ENCODE data around the gene YBX2.
A peak's percentile ranks its signal among the peaks of the same experiment; 100 is the strongest.

Gene YBX2

DNA sequence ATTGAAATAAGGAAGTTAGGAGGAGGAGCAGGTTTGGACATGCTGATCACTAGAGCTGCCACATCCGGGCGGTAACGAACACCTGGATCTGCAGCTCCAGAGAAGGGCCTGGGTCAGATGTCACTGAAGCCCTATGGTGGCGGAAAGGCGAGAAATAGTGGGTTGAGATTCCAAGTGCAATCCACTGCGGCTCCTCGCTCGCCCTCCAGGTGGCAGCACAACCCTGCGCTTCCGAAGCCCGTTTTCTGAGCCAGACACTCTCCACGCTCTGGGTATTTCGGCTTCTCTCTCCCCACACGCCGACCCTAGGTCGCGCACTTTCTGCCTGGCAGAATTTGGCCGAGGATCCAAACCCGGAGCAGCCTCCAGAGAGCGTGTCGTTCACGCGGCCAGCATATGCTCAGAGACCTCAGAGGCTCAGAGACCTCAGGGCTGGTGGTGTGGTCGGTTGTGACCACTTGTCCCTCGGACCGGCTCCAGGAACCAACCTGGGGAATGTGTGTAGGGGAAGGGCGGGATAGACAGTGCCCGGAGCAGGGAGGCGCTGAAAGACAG, 13.8 kb downstream of the YBX2 start:
- peak overlapping the region; percentile 20 to 56 for H3K4me3 ChIP-seq (ENCODE audit: low read depth in 1 of 2, low read length in 1 of 2)

DNA sequence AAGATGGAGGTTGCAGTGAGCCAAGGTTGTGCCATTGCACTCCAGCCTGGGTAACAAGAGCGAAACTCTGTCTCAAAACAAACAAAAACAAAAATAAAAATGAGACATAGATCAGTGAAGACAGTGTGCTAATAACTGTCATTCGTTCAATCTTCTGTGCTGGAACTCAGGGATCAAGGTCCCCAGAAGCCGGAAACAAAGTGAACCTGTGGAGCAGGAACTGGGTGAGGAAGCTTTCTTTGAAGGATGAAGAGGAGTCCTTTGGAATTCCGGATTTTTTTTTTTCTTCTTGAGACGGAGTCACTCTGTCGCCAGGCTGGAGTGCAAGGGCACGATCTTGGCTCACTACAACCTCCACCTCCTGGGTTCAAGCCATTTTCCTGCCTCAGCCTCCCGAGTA, 15.0 kb downstream of the YBX2 start:
- Histone ChIP-seq H3K4me1 (ENCODE audit: control insufficient read depth in 1 of 2, insufficient read depth in 1 of 2, low read depth in 1 of 2, low read length in 1 of 2) (peaks cover 14 to 24% of the 10 kb centered on the region in 2 experiments), H3K36me3 (no peaks in the 10 kb centered on the region), H3K27me3 (peaks cover 68% of the 10 kb centered on the region)

More for the DNA sequence above, 13.8 kb downstream of the YBX2 start:
- Histone ChIP-seq H3K27ac (no peak overlapping the region), H3K4me1 (ENCODE audit: control insufficient read depth in 1 of 2, insufficient read depth in 1 of 2, low read depth in 1 of 2, low read length in 1 of 2) (peaks cover 14 to 24% of the 10 kb centered on the region in 2 experiments), H3K27me3 (peaks cover 75% of the 10 kb centered on the region), H3K36me3 (no peaks in the 10 kb centered on the region), H3K9me3 (no peaks in the 10 kb centered on the region)
- TF ChIP-seq, protein P1, sequence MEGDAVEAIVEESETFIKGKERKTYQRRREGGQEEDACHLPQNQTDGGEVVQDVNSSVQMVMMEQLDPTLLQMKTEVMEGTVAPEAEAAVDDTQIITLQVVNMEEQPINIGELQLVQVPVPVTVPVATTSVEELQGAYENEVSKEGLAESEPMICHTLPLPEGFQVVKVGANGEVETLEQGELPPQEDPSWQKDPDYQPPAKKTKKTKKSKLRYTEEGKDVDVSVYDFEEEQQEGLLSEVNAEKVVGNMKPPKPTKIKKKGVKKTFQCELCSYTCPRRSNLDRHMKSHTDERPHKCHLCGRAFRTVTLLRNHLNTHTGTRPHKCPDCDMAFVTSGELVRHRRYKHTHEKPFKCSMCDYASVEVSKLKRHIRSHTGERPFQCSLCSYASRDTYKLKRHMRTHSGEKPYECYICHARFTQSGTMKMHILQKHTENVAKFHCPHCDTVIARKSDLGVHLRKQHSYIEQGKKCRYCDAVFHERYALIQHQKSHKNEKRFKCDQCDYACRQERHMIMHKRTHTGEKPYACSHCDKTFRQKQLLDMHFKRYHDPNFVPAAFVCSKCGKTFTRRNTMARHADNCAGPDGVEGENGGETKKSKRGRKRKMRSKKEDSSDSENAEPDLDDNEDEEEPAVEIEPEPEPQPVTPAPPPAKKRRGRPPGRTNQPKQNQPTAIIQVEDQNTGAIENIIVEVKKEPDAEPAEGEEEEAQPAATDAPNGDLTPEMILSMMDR (IDR thresholded peaks at IDR 0.05) = peak; percentile 92

DNA sequence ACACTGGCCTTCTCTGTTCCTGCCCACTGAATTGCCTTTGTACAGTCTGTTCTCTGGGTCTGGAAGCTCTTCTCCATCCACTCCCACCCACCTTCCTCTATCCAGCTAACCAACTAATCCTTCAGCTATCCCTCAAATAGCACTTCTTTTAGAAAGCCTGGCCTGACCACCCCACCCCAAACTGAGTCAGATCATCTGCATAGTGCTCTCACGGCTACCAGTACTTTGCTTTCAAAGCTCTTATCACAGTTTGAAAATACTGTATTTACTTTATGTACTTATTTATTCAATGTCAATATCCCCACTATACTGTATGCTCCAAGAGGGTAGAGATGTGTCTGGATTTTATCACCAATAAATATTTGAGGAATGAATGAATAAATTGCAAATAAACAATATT, 27.7 kb downstream of the YBX2 start:
- Histone ChIP-seq H3K27ac (no peak overlapping the region), H3K36me3 (no peaks in the 10 kb centered on the region)
- TF ChIP-seq, protein P1 (IDR thresholded peaks at IDR 0.05) = no peak

More for the DNA sequence above, 15.0 kb downstream of the YBX2 start:
- no peak overlapping the region for H3K27ac ChIP-seq
- H3K4me3 ChIP-seq (ENCODE audit: low read depth in 1 of 2, low read length in 1 of 2) = no peak overlapping the region
- no peaks in the 10 kb centered on the region for H3K9me3 ChIP-seq
- TF ChIP-seq, protein P1 (IDR thresholded peaks at IDR 0.05) = no peak

DNA sequence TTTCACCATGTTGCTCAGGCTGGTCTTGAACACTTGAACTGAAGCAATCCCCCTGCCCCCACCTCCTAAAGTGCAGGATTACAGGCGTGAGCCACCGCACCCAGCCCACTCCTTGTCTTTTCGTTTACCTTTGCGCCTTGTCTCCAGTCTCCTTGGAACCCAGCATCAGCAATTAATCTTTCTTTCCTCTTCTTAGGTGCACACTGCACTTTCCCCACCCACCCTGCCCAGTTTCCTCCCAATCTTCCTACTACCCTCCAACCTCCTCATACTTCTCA, 30.7 kb downstream of the YBX2 start:
- peak overlapping the region in 1 of 2 experiments; percentile 14 for H3K4me3 ChIP-seq (ENCODE audit: low read depth in 1 of 2, low read length in 1 of 2)
- H3K36me3 ChIP-seq = peaks cover 8% of the 10 kb centered on the region
- H3K27me3 ChIP-seq = peaks cover 91% of the 10 kb centered on the region
- H3K4me1 ChIP-seq (ENCODE audit: control insufficient read depth in 1 of 2, insufficient read depth in 1 of 2, low read depth in 1 of 2, low read length in 1 of 2) = peaks cover 27 to 31% of the 10 kb centered on the region in 2 experiments
- H3K9me3 ChIP-seq = no peaks in the 10 kb centered on the region
- TF ChIP-seq, protein P1 (IDR thresholded peaks at IDR 0.05) = no peak
- H3K27ac ChIP-seq = no peak overlapping the region

More for the DNA sequence above, 27.7 kb downstream of the YBX2 start:
- Histone ChIP-seq H3K4me1 (ENCODE audit: control insufficient read depth in 1 of 2, insufficient read depth in 1 of 2, low read depth in 1 of 2, low read length in 1 of 2) (peaks cover 15 to 19% of the 10 kb centered on the region in 2 experiments), H3K27me3 (peaks cover 80% of the 10 kb centered on the region), H3K4me3 (ENCODE audit: low read depth in 1 of 2, low read length in 1 of 2) (no peak overlapping the region), H3K9me3 (no peaks in the 10 kb centered on the region)

DNA sequence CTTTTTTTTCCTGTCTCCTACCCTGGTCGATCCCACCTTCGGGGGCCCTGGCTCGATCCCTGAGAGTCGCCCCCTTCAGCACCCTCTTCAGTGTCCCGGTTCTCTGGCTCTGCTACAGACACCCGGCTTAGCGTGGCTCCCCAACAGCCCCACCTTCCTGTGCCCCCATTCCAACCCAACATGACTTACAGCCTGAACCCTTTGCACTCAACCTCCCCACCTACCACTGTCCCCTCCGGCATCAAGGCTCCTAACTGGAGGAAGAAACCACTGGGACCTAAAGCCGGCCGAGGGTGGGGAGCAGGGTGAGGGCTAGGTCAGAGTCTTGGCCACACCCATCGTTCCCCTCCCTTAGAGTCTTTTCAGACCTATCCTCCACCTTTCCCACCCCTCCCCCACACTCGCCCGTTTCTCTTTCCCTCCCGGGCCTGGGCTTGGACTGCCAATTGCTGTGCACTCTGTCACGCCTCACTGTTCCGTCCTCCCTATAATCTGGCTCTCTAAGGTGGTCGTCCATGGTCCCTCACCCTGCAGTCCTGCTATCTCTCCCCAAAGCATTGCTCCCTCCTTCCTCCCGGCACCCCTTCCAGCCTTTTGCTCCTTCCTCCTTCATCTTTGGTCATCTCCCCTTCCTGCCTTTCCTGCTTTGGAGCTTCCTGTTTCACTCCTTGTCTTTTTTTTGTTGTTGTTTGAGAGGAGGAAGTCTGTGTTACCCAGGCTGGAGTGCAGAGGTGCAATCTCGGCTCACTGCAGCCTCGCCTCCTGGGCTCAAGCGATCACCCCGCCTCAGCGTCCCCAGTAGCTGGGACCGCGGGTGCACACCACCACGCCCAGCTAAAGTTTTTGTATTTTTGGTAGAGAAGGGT, 31.3 kb downstream of the YBX2 start:
- Histone ChIP-seq H3K36me3 (peaks cover 12% of the 10 kb centered on the region), H3K4me1 (ENCODE audit: control insufficient read depth in 1 of 2, insufficient read depth in 1 of 2, low read depth in 1 of 2, low read length in 1 of 2) (peaks cover 27 to 31% of the 10 kb centered on the region in 2 experiments), H3K27me3 (peaks cover 86% of the 10 kb centered on the region), H3K9me3 (no peaks in the 10 kb centered on the region), H3K27ac (no peak overlapping the region), H3K4me3 (ENCODE audit: low read depth in 1 of 2, low read length in 1 of 2) (peak overlapping the region in 1 of 2 experiments; percentile 14)
- TF ChIP-seq, protein P1 (IDR thresholded peaks at IDR 0.05) = no peak
